ENCODE measurements around the gene KLRC2.
"Not testable (repeated sequence)": the region's sequence is repeated elsewhere in the genome, so short reads cannot be mapped to it uniquely, and the experiment has no call there.

DNA sequence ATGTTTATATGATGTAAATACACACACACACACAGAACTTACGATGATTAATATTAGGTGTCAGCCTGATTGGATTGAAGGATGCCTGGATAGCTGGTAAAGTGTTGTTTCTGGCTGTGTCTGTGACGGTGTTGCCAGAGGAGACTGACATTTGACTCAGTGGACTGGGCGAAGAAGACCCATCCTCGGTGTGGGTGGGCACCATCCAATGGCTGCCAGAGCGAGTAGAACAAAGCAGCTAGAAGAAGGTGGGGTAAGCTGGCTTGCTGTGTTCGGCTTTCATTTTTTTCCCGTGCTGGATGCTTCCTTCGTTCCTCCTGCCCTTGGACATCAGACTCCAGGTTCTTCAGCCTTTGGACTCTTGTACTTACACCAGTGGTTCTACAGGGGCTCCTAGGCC, 5.3 kb upstream of the KLRC2 start:
- TF ChIP-seq ZNF274 (IDR thresholded peaks at IDR 0.05; ENCODE audit: low read depth, low read length); YY1 (IDR thresholded peaks at IDR 0.05; ENCODE audit: insufficient read depth, insufficient read length); SUZ12 (IDR thresholded peaks at IDR 0.05; ENCODE audit: extremely low read depth, insufficient read depth, insufficient read length): not testable (repeated sequence)
